OCI-LY1 (cell line): ENCODE results near the gene TSR3.

Experiments used
- H2AFZ ChIP-seq: fragments of 200-600 bp; sonication (generic), shearing (Covaris generic); 2 replicates; pipeline ENCODE4 v1.6.0; 2014; ENCODE audit warnings: antibody characterized with exemption, mild to moderate bottlenecking, low read length
- H3F3A ChIP-seq: fragments of 200-600 bp; sonication (generic), shearing (Covaris generic); 2 replicates; pipeline ENCODE4 v1.6.0; 2014; ENCODE audit warnings: mild to moderate bottlenecking, antibody characterized with exemption, low read length, moderate library complexity; ENCODE audit not compliant: insufficient read depth
- H3K27ac ChIP-seq: fragments of 200-600 bp; sonication (generic); 2 replicates; pipeline ENCODE4 v1.5.1; 2014; ENCODE audit warnings: low read length, mixed run types, mild to moderate bottlenecking, low read depth; ENCODE audit not compliant: poor library complexity, severe bottlenecking
- H3K27me3 ChIP-seq: fragments of 200-600 bp; sonication (generic); 2 replicates; pipeline ENCODE4 v1.6.0; 2014; ENCODE audit warnings: antibody characterized with exemption, mild to moderate bottlenecking, low read length, moderate library complexity; ENCODE audit not compliant: insufficient read depth
- H3K36me3 ChIP-seq: fragments of 200-600 bp; sonication (generic); 2 replicates; pipeline ENCODE4 v1.6.1; 2014; ENCODE audit warnings: mild to moderate bottlenecking, antibody characterized with exemption, low read length, moderate library complexity, mixed read lengths; ENCODE audit not compliant: insufficient read depth
- H3K4me1 ChIP-seq: fragments of 200-600 bp; sonication (generic); 2 replicates; pipeline ENCODE4 v1.5.1; 2014; ENCODE audit warnings: mild to moderate bottlenecking, low read length, moderate library complexity; ENCODE audit not compliant: insufficient read depth, severe bottlenecking
- H3K4me2 ChIP-seq: fragments of 200-600 bp; sonication (generic), shearing (Covaris generic); 2 replicates; pipeline ENCODE4 v1.6.1; 2014; ENCODE audit warnings: low read length
- H3K4me3 ChIP-seq: fragments of 200-600 bp; sonication (generic); 2 replicates; pipeline ENCODE4 v1.5.1; 2014; ENCODE audit warnings: low read length, low read depth, mild to moderate bottlenecking, mixed read lengths; ENCODE audit not compliant: poor library complexity, severe bottlenecking
- H3K79me2 ChIP-seq: fragments of 200-600 bp; shearing (Covaris generic); 2 replicates; pipeline ENCODE4 v1.6.1; 2016; ENCODE audit warnings: mixed run types, low read length, mixed read lengths; ENCODE audit not compliant: insufficient read depth
- H3K9ac ChIP-seq: fragments of 200-600 bp; sonication (generic), shearing (Covaris generic); 2 replicates; pipeline ENCODE4 v1.6.1; 2014; ENCODE audit warnings: mild to moderate bottlenecking, low read length, mixed read lengths
- H3K9me2 ChIP-seq: fragments of 200-600 bp; sonication (generic), shearing (Covaris generic); 2 replicates; pipeline ENCODE4 v1.6.1; 2014; ENCODE audit warnings: low read depth, mild to moderate bottlenecking, low read length, mixed read lengths
- H3K9me3 ChIP-seq: fragments of 200-600 bp; shearing (Covaris generic); 2 replicates; pipeline ENCODE4 v1.6.1; 2014; ENCODE audit warnings: low read length, mixed read lengths
- H4K20me1 ChIP-seq: fragments of 200-600 bp; sonication (generic), shearing (Covaris generic); 2 replicates; pipeline ENCODE4 v1.6.0; 2016; ENCODE audit warnings: mild to moderate bottlenecking, low read length; ENCODE audit not compliant: insufficient read depth
- CTCF ChIP-seq: fragments of 200-600 bp; sonication (generic), shearing (Covaris generic); IDR thresholded peaks from 2 replicates; pipeline ENCODE4 v1.5.1; 2017; ENCODE audit warnings: mild to moderate bottlenecking, antibody characterized with exemption, low read length, moderate library complexity, mixed read lengths
- EZH2 ChIP-seq: fragments of 200-600 bp; sonication (generic), shearing (Covaris generic); IDR thresholded peaks from 2 replicates; pipeline ENCODE4 v1.8.0; 2017; ENCODE audit warnings: borderline replicate concordance, mixed run types, mild to moderate bottlenecking, antibody characterized with exemption, low read length, moderate library complexity, mixed read lengths

The TSR3 gene

DNA sequence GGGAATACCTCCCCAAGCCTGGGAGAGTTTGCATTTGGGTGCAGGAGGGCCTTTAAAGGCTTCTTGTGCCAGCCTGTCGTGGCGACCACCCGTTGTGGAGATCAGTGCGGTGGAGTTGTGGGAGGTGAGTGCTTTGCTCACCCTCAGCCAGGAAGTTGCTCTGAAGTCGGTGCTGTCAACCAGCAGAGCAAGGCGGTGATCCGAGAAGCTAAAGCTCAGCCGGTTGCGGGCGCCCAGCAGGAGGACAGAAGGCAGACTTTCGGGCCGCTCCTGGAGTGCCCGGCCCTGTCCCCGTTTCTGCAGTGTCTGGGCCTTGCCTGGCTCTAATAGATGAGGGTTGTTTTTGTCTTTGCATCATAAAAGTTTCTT, 40.9 kb downstream of the TSR3 start:
- Histone ChIP-seq H3K9me3 (no peaks in the 10 kb centered on the region), H3K9me2 (no peaks in the 10 kb centered on the region), H3K4me2 (peak overlapping the region; percentile 90), H4K20me1 (no peaks in the 10 kb centered on the region), H3K4me1 (peaks cover 17% of the 10 kb centered on the region), H3K36me3 (peaks cover 46% of the 10 kb centered on the region), H3K27me3 (no peaks in the 10 kb centered on the region), H3K79me2 (peaks cover 45% of the 10 kb centered on the region), H3K9ac (peak overlapping the region; percentile 92), H3K4me3 (peak overlapping the region; percentile 96), H3F3A (no peaks in the 10 kb centered on the region), H2AFZ (no peak overlapping the region), H3K27ac (no peak overlapping the region)
- TF ChIP-seq EZH2 (no peak), CTCF (no peak)

- Histone ChIP-seq H3K9ac (peak overlapping the region; percentile 92), H3F3A (no peaks in the 10 kb centered on the region), H3K4me1 (peaks cover 17% of the 10 kb centered on the region), H3K4me3 (peak overlapping the region; percentile 96), H2AFZ (no peak overlapping the region), H3K36me3 (peaks cover 40% of the 10 kb centered on the region), H3K9me3 (no peaks in the 10 kb centered on the region), H3K9me2 (no peaks in the 10 kb centered on the region), H3K27ac (peak overlapping the region; percentile 58), H3K27me3 (no peaks in the 10 kb centered on the region), H4K20me1 (no peaks in the 10 kb centered on the region), H3K4me2 (peak overlapping the region; percentile 90), H3K79me2 (peaks cover 45% of the 10 kb centered on the region)
- TF ChIP-seq EZH2 (no peak), CTCF (no peak)
These were observed 41.5 kb downstream of the TSR3 start for GRCh38 chr16:1309888-1310831.

- peak within 1 kb of the TSS; percentile 98 for H3K4me2 ChIP-seq
- no peaks in the 10 kb centered on the region for H3K9me2 ChIP-seq
- H4K20me1 ChIP-seq = no peaks in the 10 kb centered on the region
- H3K4me1 ChIP-seq = peaks cover 20% of the 10 kb centered on the region
- peak within 1 kb of the TSS; percentile 100 for H3K9ac ChIP-seq
- peaks cover 44% of the 10 kb centered on the region for H3K79me2 ChIP-seq
- TF ChIP-seq EZH2 (no peak), CTCF (no peak)
- H3K36me3 ChIP-seq = peaks cover 30% of the 10 kb centered on the region; the same call in 1 of the 2 replicates
- no peaks in the 10 kb centered on the region for H3K27me3 ChIP-seq
- 0 out of 2 replicates have a peak within 1 kb of the TSS, but pooled peaks have one; percentile 99 for H2AFZ ChIP-seq
- H3K27ac ChIP-seq = peak within 1 kb of the TSS; percentile 96
- no peaks in the 10 kb centered on the region for H3K9me3 ChIP-seq
- no peaks in the 10 kb centered on the region for H3F3A ChIP-seq
- peak within 1 kb of the TSS; percentile 96 for H3K4me3 ChIP-seq
These were observed 42.4 kb downstream of the TSR3 start, which contains the start of gene UBE2I for GRCh38 chr16:1308977-1309885. Gene UBE2I, plus strand, starts transcription at chr16:1309636. Its CDS starts 4,395 bp downstream, at chr16:1314031.
